ENCODE data around the gene TAF8.
A peak's percentile ranks its signal among the peaks of the same experiment; 100 is the strongest.

Gene TAF8

GRCh38 chr6:42078386-42078785 lies 28.1 kb downstream of the TAF8 start:
- TF ChIP-seq, protein P1, sequence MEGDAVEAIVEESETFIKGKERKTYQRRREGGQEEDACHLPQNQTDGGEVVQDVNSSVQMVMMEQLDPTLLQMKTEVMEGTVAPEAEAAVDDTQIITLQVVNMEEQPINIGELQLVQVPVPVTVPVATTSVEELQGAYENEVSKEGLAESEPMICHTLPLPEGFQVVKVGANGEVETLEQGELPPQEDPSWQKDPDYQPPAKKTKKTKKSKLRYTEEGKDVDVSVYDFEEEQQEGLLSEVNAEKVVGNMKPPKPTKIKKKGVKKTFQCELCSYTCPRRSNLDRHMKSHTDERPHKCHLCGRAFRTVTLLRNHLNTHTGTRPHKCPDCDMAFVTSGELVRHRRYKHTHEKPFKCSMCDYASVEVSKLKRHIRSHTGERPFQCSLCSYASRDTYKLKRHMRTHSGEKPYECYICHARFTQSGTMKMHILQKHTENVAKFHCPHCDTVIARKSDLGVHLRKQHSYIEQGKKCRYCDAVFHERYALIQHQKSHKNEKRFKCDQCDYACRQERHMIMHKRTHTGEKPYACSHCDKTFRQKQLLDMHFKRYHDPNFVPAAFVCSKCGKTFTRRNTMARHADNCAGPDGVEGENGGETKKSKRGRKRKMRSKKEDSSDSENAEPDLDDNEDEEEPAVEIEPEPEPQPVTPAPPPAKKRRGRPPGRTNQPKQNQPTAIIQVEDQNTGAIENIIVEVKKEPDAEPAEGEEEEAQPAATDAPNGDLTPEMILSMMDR (conservative IDR thresholded peaks at IDR 0.05; ENCODE audit: control insufficient read depth, insufficient read depth, low read depth, low read length) = no peak
- H3K4me3 ChIP-seq (ENCODE audit: control insufficient read depth, low read depth, low read length) = no peak overlapping the region
- no peak for DNase-seq (ENCODE audit: low read depth)

DNA sequence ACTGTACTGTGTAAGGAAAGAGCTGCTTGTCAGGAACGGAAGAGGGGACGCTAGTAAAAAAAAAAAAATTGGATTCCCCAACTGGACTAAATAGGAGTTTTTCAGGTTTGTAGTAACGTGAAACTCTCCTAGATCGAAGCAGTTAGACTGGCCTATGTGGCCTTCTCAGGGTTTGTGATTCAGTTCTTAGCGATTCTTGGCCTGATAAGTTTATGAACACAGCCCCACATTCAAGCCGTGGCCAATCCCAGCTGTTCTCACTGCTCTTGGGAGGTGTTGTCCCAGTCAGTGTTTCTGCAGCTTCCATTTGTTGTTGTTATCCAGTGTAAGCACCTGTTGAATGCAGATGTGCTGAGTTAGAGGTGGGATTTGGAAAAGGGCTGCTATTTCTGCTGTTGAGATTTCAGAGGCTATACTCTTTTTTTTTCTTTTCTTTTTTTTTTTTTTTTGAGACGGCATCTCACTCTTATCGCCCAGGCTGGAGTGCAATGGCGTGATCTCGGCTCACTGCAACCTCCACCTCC lies 29.7 kb downstream of the TAF8 start:
- TF ChIP-seq, protein P1 (conservative IDR thresholded peaks at IDR 0.05; ENCODE audit: control insufficient read depth, insufficient read depth, low read depth, low read length) = no peak
- no peak overlapping the region for H3K4me3 ChIP-seq (ENCODE audit: control insufficient read depth, low read depth, low read length)
- DNase-seq (ENCODE audit: low read depth) = no peak

- TF ChIP-seq, protein P1 (conservative IDR thresholded peaks at IDR 0.05; ENCODE audit: control insufficient read depth, insufficient read depth, low read depth, low read length) = no peak
- DNase-seq (ENCODE audit: low read depth) = no peak
- H3K4me3 ChIP-seq (ENCODE audit: control insufficient read depth, low read depth, low read length) = no peak overlapping the region
These were observed 33.2 kb downstream of the TAF8 start for GRCh38 chr6:42083530-42083929.

GRCh38 chr6:42084889-42085288 lies 34.6 kb downstream of the TAF8 start:
- no peak for DNase-seq (ENCODE audit: low read depth)
- H3K4me3 ChIP-seq (ENCODE audit: control insufficient read depth, low read depth, low read length) = no peak overlapping the region
- TF ChIP-seq, protein P1 (conservative IDR thresholded peaks at IDR 0.05; ENCODE audit: control insufficient read depth, insufficient read depth, low read depth, low read length) = peak; percentile 25

GRCh38 chr6:42086046-42087035 lies 36.0 kb downstream of the TAF8 start:
- TF ChIP-seq, protein P1 (conservative IDR thresholded peaks at IDR 0.05; ENCODE audit: control insufficient read depth, insufficient read depth, low read depth, low read length) = peak; percentile 13
- DNase-seq (ENCODE audit: low read depth) = no peak
- no peak overlapping the region for H3K4me3 ChIP-seq (ENCODE audit: control insufficient read depth, low read depth, low read length)

GRCh38 chr6:42088101-42088591 lies 37.8 kb downstream of the TAF8 start:
- DNase-seq (ENCODE audit: low read depth) = peak; percentile 61
- TF ChIP-seq, protein P1 (conservative IDR thresholded peaks at IDR 0.05; ENCODE audit: control insufficient read depth, insufficient read depth, low read depth, low read length) = no peak
- no peak overlapping the region for H3K4me3 ChIP-seq (ENCODE audit: control insufficient read depth, low read depth, low read length)
